ENCODE data around the gene CSF2.
A peak's percentile ranks its signal among the peaks of the same experiment; 100 is the strongest.

CSF2 gene

GRCh38 chr5:132067941-132068808 is 5.4 kb upstream of the CSF2 start:
- DNase-seq (ENCODE audit: low read depth in 2 of 2): no peak

DNA sequence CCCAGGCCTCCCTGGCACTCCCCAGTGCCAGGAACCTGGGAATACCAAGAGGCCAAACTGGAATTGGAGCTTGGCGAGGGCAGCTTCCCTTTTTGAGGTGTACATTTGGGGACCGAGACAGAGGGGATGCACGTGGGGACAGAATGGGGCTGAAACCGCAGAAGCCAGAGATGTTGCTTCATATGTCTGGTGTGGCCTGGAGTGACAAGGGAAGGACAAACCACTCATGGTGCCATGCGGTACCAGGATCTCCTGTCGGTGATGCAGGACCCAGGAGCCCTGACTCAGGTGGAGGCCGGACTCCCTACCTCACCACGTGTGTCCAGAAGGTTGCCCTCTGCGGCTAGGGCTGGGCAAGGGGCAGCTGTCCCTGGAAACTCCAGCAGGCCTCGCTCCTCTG is 4.0 kb upstream of the CSF2 start:
- no peak for DNase-seq (ENCODE audit: low read depth in 2 of 2)

DNA sequence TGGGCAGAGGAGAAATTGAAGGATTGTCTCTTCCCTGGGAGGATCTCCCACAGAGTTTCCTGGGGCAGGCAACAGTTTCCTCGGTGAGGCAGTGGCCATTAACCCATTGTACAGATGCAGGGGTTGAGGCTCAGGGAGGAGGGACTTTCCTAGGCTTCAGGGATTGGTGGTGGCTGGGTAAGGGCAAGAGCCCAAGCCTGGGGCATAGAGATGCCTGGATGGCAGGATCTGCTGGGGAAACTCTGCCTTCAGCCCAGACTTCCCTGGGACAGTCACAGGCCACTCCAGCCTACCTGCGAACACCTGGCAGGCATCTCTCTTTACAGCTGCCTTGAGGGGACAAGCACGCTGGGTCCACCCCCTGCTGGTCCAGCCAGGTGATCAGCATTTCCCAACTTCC is 3.6 kb upstream of the CSF2 start:
- DNase-seq (ENCODE audit: low read depth in 2 of 2): no peak

DNA sequence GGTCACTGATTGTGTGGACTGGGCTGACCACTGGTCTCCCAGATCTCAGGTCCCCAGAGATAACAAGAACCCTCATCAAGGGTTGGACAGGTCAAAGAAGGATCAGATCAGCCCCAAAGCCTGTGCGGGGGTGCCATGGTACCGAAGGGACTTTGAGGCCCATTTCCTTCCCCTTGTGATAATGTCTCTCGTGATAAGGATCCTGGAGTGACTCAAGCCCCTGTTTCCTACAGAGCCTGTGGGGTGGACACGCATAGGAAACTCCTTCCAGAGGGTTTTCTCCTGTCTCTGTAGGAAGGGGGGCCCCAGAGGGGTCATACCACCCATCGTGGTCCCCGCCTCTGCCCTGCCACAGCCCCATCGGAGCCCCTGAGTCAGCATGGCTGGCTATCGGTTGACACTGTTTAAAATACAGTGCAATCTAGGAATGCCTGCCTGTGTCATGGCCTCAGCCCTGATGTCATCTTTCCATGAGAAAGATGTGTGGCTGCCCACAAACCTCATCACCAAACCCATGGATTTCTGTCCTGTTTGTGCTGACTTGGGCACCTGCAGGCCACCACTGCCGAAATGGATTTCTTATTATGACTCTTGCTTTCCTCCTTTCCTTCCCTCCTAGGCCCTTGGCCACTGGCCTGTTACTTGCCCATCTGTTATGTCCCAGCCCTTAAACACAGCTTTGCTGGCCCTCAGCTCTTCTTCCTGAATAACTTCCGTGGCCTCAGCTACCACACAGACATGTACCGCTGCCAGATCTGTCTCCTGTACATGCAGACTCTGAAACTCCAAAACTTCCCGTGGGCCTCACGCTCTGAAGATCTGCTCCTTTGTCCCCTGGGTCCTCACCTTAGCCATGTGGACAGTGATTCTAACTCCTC is 2.9 kb upstream of the CSF2 start:
- DNase-seq (ENCODE audit: low read depth in 2 of 2): peak; percentile 70

DNA sequence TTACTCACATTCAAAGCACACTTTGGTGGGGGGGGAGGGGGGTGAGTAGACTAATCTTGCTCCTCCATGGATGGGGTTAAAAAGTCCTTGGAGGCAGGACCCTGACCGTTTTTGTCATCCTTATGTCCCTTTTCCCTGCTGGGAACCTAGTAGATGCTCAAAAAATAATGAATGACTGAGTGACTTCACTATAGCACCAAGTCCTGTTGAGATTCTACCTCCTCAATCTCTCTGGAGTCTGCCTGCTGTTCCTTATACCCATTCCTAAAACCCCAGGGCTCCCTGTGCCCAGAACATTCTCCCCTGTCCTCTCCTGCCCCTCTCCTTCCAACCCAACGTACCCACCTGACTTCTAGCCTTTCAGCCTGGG is 2.3 kb upstream of the CSF2 start:
- DNase-seq (ENCODE audit: low read depth in 2 of 2): no peak

DNA sequence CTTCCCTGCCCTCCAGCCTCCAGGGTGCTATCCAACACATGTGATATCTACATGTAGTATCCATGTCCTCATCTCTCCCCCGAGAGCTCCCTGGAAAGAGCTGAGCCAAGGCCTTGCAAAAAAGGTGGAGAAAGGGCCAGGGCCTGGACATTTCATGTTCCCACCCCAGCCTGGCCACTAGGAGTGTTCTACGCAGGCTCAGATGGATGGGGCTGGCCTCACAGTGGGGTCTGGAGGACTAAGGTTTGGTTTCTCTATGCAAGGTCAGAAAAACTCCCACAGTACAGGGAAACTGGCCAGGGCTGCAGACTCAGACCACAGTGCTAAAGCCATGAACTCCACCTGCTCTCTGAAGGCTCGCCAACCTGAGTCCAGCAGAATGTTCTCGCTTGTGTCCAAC is 1.5 kb upstream of the CSF2 start:
- no peak for DNase-seq (ENCODE audit: low read depth in 2 of 2)

DNA sequence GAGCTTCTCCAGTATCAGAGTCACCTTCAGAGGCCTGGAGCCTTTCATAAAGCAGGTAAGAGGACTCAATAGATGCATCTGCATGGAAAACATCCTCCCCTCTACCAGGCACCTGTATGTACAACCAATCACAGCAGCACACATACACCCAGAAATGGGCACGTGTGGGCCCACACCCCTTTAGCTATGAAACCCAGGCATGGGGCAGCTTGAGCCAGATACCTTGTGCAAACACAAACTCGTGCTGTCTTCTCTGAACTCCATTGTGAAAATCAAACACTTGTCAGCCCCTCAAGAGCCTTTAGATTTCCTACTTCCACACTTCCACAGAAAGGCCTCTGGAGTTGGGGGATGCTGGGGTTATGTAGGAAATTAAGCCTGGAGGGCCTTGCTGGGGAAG is 1.1 kb upstream of the CSF2 start:
- no peak for DNase-seq (ENCODE audit: low read depth in 2 of 2)

GRCh38 chr5:132074091-132074771 is 642 bp downstream of the CSF2 start:
- DNase-seq (ENCODE audit: low read depth in 2 of 2): no peak

- peak in 1 of 2 donors; percentile 54 for DNase-seq (ENCODE audit: low read depth in 2 of 2)
Observed at GRCh38 chr5:132074772-132075718, 1.5 kb downstream of the CSF2 start.

GRCh38 chr5:132075719-132076077 is 2.1 kb downstream of the CSF2 start:
- DNase-seq (ENCODE audit: low read depth in 2 of 2): no peak

GRCh38 chr5:132076202-132076830 is 2.7 kb downstream of the CSF2 start:
- DNase-seq (ENCODE audit: low read depth in 2 of 2): no peak

DNA sequence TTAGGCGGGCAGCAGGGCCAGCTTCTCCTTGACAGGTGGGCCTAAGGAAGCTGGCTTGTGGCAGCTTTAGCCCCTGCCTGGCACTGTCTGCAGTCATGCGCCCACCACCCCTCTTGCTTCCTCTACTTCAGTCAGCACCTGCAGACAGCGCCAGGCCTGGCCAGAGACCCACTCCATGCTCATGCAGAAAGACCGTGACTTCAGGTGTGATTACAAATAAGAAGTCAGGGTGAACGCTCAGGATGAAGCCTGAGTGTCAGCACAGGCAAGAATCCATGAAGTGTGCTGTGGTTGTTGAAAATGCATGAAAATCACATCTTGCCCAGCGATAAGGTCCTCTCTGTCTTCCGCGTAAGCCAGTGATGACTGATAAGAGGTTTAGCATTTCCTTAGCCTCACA is 3.4 kb downstream of the CSF2 start:
- DNase-seq (ENCODE audit: low read depth in 2 of 2): no peak

DNA sequence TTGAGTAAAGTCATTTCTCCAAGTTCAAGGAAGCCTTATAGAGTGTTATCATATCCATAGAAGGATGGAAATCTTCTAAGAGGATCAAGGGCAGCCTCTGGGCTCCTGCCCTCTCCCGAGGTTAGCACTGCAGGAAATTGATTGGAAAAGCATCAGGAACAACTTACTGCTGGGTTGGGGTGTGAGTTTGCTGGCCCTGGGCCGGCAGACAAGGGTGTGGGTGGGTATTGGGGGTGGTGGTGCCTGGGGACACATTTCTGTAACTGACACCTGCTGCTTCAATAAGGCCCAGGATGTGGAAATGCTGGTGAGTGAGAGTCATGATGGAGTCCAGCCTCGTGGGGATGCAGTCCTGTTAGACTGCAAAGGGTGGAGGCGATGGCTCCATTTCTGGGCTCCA is 5.5 kb downstream of the CSF2 start:
- no peak for DNase-seq (ENCODE audit: low read depth in 2 of 2)

GRCh38 chr5:132079619-132080018 is 6.0 kb downstream of the CSF2 start:
- no peak for DNase-seq (ENCODE audit: low read depth in 2 of 2)

GRCh38 chr5:132080595-132080994 is 7.0 kb downstream of the CSF2 start:
- DNase-seq (ENCODE audit: low read depth in 2 of 2): no peak

DNA sequence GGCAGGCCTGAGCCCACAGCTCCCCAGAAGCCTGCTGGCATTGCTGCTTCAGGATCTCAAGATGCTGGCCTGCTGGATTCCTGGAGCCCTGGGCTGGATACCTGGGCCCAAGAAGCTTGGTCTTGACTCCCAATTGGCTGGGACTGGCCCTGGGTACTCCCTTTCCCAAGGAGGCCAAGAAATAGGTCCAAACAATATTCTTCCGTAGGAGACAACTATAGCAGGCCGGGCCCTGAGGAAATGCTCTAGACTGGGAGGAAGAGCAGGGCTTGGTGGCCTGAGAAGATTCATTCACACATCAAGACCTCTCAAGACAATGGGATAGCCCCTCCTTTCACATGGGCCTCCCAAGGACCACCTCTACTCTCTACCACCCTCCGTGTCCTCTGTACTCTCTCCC is 7.9 kb downstream of the CSF2 start:
- DNase-seq (ENCODE audit: low read depth in 2 of 2): no peak

GRCh38 chr5:132082329-132083023 is 8.9 kb downstream of the CSF2 start:
- DNase-seq (ENCODE audit: low read depth in 2 of 2): no peak

DNA sequence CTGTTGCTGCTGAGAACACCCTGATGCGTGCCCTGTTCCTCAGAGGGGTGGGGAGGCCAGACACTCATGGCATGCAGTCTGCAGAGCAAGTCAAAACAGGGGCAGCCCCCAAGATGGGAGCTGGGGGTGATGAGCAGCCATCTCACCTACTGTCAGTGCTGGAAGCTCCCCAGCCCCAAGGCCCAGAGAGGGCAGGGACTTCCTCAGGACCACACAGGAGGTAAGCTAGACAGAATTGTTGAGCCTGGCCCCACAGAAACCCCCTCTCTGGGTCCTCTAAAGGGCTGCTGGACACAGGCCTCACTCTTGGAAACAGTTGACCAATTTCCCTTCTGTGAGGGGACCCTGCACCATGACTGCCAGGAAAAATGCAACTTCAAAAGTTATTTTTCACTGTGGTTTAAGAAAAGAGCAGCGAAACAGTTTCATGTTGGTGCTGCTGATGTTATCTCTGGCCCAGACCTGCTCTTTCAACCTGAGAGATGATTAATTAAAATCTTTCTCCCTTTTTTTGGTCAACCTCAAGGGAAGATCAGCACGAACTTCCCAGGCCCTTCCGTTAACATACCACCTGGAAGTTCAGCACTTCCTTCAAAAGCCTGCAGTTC is 9.6 kb downstream of the CSF2 start:
- peak in 1 of 2 donors; percentile 51 for DNase-seq (ENCODE audit: low read depth in 2 of 2)

GRCh38 chr5:132085686-132086085 is 12.1 kb downstream of the CSF2 start:
- DNase-seq (ENCODE audit: low read depth in 2 of 2): no peak

GRCh38 chr5:132086277-132086794 is 12.7 kb downstream of the CSF2 start:
- DNase-seq (ENCODE audit: low read depth in 2 of 2): no peak

Data from stimulated activated CD8-positive, alpha-beta memory T cell treated with anti-CD3 and anti-CD28 coated beads, Interleukin-2, amount 100 ng/mL, for 48 hours (primary cell).